ENCODE measurements around the gene C4BPB. TPM values are rescaled to one million over a fixed set of nuclear protein-coding genes. Genes with fewer than 3 reads are reported as not detected.
"Not testable (repeated sequence)": the region's sequence is repeated elsewhere in the genome, so short reads cannot be mapped to it uniquely, and the experiment has no call there.

Gene C4BPB
- total RNA-seq: 10 to 100 TPM in 1 of 4 donors, 1 to 10 TPM in 2, not detected in 1; 5.3 to 18.1 (median 8.6) TPM

- DNase-seq: peak in 1 of 3 donors; percentile 75
- Histone ChIP-seq H3K36me3 (no peaks in the 10 kb centered on the region), H3K27ac (peak within 1 kb of the TSS in 3 of 4 donors; percentile 25 to 64 (median 58)), H3K4me3 (peak within 1 kb of the TSS in 2 of 4 donors; percentile 20 to 22), H3K27me3 (no peaks in the 10 kb centered on the region), H3K4me1 (peaks cover 0 to 6% (median 3%) of the 10 kb centered on the region in 4 donors), H3K9me3 (no peaks in the 10 kb centered on the region)
- TF ChIP-seq CTCF (IDR thresholded peaks at IDR 0.05) (no peak), POLR2A (IDR thresholded peaks at IDR 0.05) (no peak)
These were observed at the start of gene C4BPB for GRCh38 chr1:207088701-207089626. C4BPB (plus strand) TSS chr1:207088860; CDS start chr1:207089532, 672 bp downstream.

GRCh38 chr1:207039380-207040180, 49.1 kb upstream of the C4BPB start:
- no peak overlapping the region for H3K4me3 ChIP-seq
- no peaks in the 10 kb centered on the region for H3K27me3 ChIP-seq
- no peak overlapping the region for H3K27ac ChIP-seq
- DNase-seq: no peak
- no peaks in the 10 kb centered on the region for H3K36me3 ChIP-seq
- no peaks in the 10 kb centered on the region for H3K4me1 ChIP-seq
- no peaks in the 10 kb centered on the region for H3K9me3 ChIP-seq
- TF ChIP-seq POLR2A (IDR thresholded peaks at IDR 0.05) (no peak), CTCF (IDR thresholded peaks at IDR 0.05) (no peak)

- Histone ChIP-seq H3K36me3 (no peaks in the 10 kb centered on the region), H3K9me3 (no peaks in the 10 kb centered on the region), H3K4me3 (no peak overlapping the region), H3K27me3 (no peaks in the 10 kb centered on the region), H3K4me1 (no peaks in the 10 kb centered on the region), H3K27ac (no peak overlapping the region)
- no peak for TF ChIP-seq CTCF (IDR thresholded peaks at IDR 0.05)
- no peak for TF ChIP-seq POLR2A (IDR thresholded peaks at IDR 0.05)
- no peak for DNase-seq
These were observed 48.5 kb upstream of the C4BPB start for GRCh38 chr1:207040181-207040533.

GRCh38 chr1:207041397-207041796, 47.3 kb upstream of the C4BPB start:
- H3K27ac ChIP-seq, H3K27me3 ChIP-seq, H3K36me3 ChIP-seq, H3K4me3 ChIP-seq, DNase-seq, H3K9me3 ChIP-seq: not testable (repeated sequence)
- peaks cover 0 to 12% (median 0%) of the 10 kb centered on the region in 4 donors for H3K4me1 ChIP-seq

GRCh38 chr1:207045453-207045852, 43.2 kb upstream of the C4BPB start:
- H3K4me1 ChIP-seq: peaks cover 0 to 32% (median 0%) of the 10 kb centered on the region in 4 donors
- H3K36me3 ChIP-seq: peaks cover 0 to 14% (median 0%) of the 10 kb centered on the region in 3 donors
- H3K9me3 ChIP-seq: no peaks in the 10 kb centered on the region
- TF ChIP-seq POLR2A (IDR thresholded peaks at IDR 0.05) (no peak), CTCF (IDR thresholded peaks at IDR 0.05) (no peak)
- DNase-seq: no peak
- no peak overlapping the region for H3K4me3 ChIP-seq
- H3K27ac ChIP-seq: no peak overlapping the region
- H3K27me3 ChIP-seq: no peaks in the 10 kb centered on the region

Measured in Peyer's patch (tissue), 4 donors.